Smooth muscle cell (in vitro differentiated cells): ENCODE data around the gene CACNG7. TPM values are rescaled to one million over a fixed set of nuclear protein-coding genes. Genes with fewer than 3 reads are reported as not detected.

Source experiments
- DNase-seq: peaks from one replicate; lab custom pipeline; 2025; ENCODE audit not compliant: unreplicated experiment; lab: John Stamatoyannopoulos, UW
- H2AFZ ChIP-seq: fragments of 200-600 bp; sonication (generic); 2 replicates; pipeline ENCODE4 v1.6.0; 2016; ENCODE audit warnings: antibody characterized with exemption, low read depth, mild to moderate bottlenecking
- H3F3A ChIP-seq: fragments of 200-600 bp; sonication (generic); 2 replicates; pipeline ENCODE4 v1.6.0; 2017; ENCODE audit warnings: antibody characterized with exemption, low read depth
- H3K27ac ChIP-seq: fragments of 200-600 bp; sonication (generic); 2 replicates; pipeline ENCODE4 v1.5.1; 2016; ENCODE audit warnings: low read depth, mild to moderate bottlenecking
- H3K27me3 ChIP-seq: fragments of 200-600 bp; sonication (generic); 2 replicates; pipeline ENCODE4 v1.6.1; 2016; ENCODE audit warnings: low read depth, mild to moderate bottlenecking
- H3K36me3 ChIP-seq: fragments of 200-600 bp; sonication (generic); 2 replicates; pipeline ENCODE4 v1.5.1; 2016; ENCODE audit warnings: low read depth
- H3K4me1 ChIP-seq: fragments of 200-600 bp; sonication (generic); 2 replicates; pipeline ENCODE4 v1.5.1; 2016; ENCODE audit warnings: low read depth
- H3K4me2 ChIP-seq: fragments of 200-600 bp; sonication (generic); 2 replicates; pipeline ENCODE4 v1.6.0; 2016; ENCODE audit warnings: mild to moderate bottlenecking
- H3K4me3 ChIP-seq: fragments of 200-600 bp; sonication (generic); 2 replicates; pipeline ENCODE4 v1.5.1; 2016; ENCODE audit warnings: mild to moderate bottlenecking
- H3K79me2 ChIP-seq: fragments of 200-600 bp; sonication (generic); 2 replicates; pipeline ENCODE4 v1.6.0; 2016; ENCODE audit warnings: low read depth, mild to moderate bottlenecking
- H3K9ac ChIP-seq: fragments of 200-600 bp; sonication (generic); 2 replicates; pipeline ENCODE4 v1.6.0; 2016; ENCODE audit warnings: low read depth
- H3K9me3 ChIP-seq: fragments of 200-600 bp; sonication (generic); replicated peaks from 2 replicates; pipeline ENCODE4 v1.5.1; 2016; ENCODE audit warnings: low read depth
- H4K20me1 ChIP-seq: fragments of 200-600 bp; sonication (generic); 2 replicates; pipeline ENCODE4 v1.6.0; 2016; ENCODE audit warnings: low read depth
- CTCF ChIP-seq: fragments of 200-600 bp; sonication (generic); IDR thresholded peaks from 2 replicates; pipeline ENCODE4 v1.5.1; 2017; ENCODE audit warnings: borderline replicate concordance, mild to moderate bottlenecking, antibody characterized with exemption; ENCODE audit not compliant: insufficient read depth, poor library complexity, severe bottlenecking
- WGBS: methylation state at CpG from one replicate; pipeline ENCODE4 v1.1.7; 2016; ENCODE audit warnings: low lambda C conversion rate; 5-methylcytosine and 5-hydroxymethylcytosine counted together
- polyA plus RNA-seq: library from polyadenylated mRNA; unstranded; fragments of >200 nt; fragmentation: Nextera tagmentation; extraction: Ambion mirVana; gene quantifications from 2 replicates; pipeline ENCODE4 v1.2.1, GENCODE V29; 2016
- total RNA-seq: library from RNA; depleted of rRNA; stranded (reverse); fragments of >200 nt; gene quantifications from 2 replicates; pipeline ENCODE4 v1.2.3, GENCODE V29; 2014

CACNG7 gene
- total and polyA plus RNA-seq, 2 experiments from 2014 or later, result 1.3 to 6.1 TPM

GRCh38 chr19:53916004-53916403 is 6.9 kb downstream of the CACNG7 start:
- Histone ChIP-seq H3K4me1 (no peaks in the 10 kb centered on the region), H3K79me2 (no peaks in the 10 kb centered on the region), H3K27ac (no peak overlapping the region), H3F3A (no peaks in the 10 kb centered on the region), H2AFZ (no peak overlapping the region), H4K20me1 (no peaks in the 10 kb centered on the region), H3K27me3 (peaks cover 8% of the 10 kb centered on the region), H3K9ac (no peak overlapping the region), H3K4me3 (no peak overlapping the region), H3K9me3 (no peaks in the 10 kb centered on the region), H3K36me3 (no peaks in the 10 kb centered on the region), H3K4me2 (no peak overlapping the region)
- 93% methylated on average over 6 of the region's 6 CpGs for WGBS
- TF ChIP-seq CTCF, result no peak
- no peak for DNase-seq

DNA sequence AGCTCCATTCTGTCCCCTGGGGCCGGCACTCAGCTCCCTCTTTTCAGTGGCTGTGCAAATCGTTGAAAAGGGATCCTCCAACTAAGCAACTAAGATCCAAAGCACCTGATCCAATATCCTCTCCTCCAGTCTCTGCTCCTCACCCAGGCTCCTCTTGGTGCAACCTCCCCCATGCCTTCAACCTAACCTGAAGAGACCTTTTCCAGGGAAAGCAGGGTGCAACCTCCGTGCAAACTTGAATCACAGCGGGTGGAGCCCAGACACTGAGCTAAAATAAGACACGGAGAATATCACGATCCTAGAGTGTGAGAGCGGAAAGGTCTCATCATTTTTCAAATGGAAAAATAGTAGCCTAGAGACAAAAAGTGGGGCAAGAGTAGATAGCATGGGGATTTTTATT is 8.3 kb downstream of the CACNG7 start:
- Histone ChIP-seq H3K4me2 (no peak overlapping the region), H3K27me3 (no peaks in the 10 kb centered on the region), H3K79me2 (no peaks in the 10 kb centered on the region), H4K20me1 (no peaks in the 10 kb centered on the region), H3K36me3 (no peaks in the 10 kb centered on the region), H3K27ac (no peak overlapping the region), H3K4me1 (no peaks in the 10 kb centered on the region), H2AFZ (no peak overlapping the region), H3K9me3 (no peaks in the 10 kb centered on the region), H3F3A (no peaks in the 10 kb centered on the region), H3K4me3 (no peak overlapping the region), H3K9ac (no peak overlapping the region)
- WGBS, result 95% methylated on average over 7 of the region's 7 CpGs
- no peak for DNase-seq
- TF ChIP-seq CTCF, result no peak

GRCh38 chr19:53927739-53928138 is 18.7 kb downstream of the CACNG7 start:
- Histone ChIP-seq H3K27me3 (no peaks in the 10 kb centered on the region), H3K9ac (no peak overlapping the region), H3K4me3 (no peak overlapping the region), H3K27ac (no peak overlapping the region), H3K9me3 (no peaks in the 10 kb centered on the region), H3K36me3 (no peaks in the 10 kb centered on the region), H3F3A (no peaks in the 10 kb centered on the region), H3K4me2 (no peak overlapping the region), H3K79me2 (no peaks in the 10 kb centered on the region), H4K20me1 (peaks cover 5% of the 10 kb centered on the region), H3K4me1 (no peaks in the 10 kb centered on the region), H2AFZ (no peak overlapping the region)
- WGBS, result 42% methylated on average over 7 of the region's 8 CpGs
- DNase-seq, result no peak
- no peak for TF ChIP-seq CTCF

- DNase-seq, result no peak
- Histone ChIP-seq H3K36me3 (no peaks in the 10 kb centered on the region), H3K4me1 (no peaks in the 10 kb centered on the region), H3K4me3 (no peak overlapping the region), H3K4me2 (no peak overlapping the region), H3K9ac (no peak overlapping the region), H3F3A (no peaks in the 10 kb centered on the region), H2AFZ (no peak overlapping the region), H3K79me2 (no peaks in the 10 kb centered on the region), H3K27ac (no peak overlapping the region), H4K20me1 (no peaks in the 10 kb centered on the region), H3K27me3 (peaks cover 2% of the 10 kb centered on the region), H3K9me3 (no peaks in the 10 kb centered on the region)
- 69% methylated on average over 7 of the region's 7 CpGs for WGBS
- no peak for TF ChIP-seq CTCF
Observed at GRCh38 chr19:53936029-53936428, 27.0 kb downstream of the CACNG7 start.
